H1 (cell line): ENCODE measurements around the gene SMIM1. TPM values are rescaled to one million over a fixed set of nuclear protein-coding genes. Genes with fewer than 3 reads are reported as not detected.

Experiments
- EZH2 ChIP-seq: fragments of 200-600 bp; sonication (generic); IDR thresholded peaks from 2 replicates; pipeline ENCODE4 v1.7.1; 2012; ENCODE audit warnings: low read depth, mild to moderate bottlenecking, moderate library complexity, low read length, inconsistent platforms; ENCODE audit not compliant: severe bottlenecking
- FOSL1 ChIP-seq: IDR thresholded peaks from 2 replicates; pipeline ENCODE4 v1.6.1; 2011; ENCODE audit warnings: mild to moderate bottlenecking, low read depth, low read length, moderate library complexity; ENCODE audit not compliant: insufficient read depth
- KDM4A ChIP-seq: IDR thresholded peaks from one replicate; pipeline ENCODE4 v1.7.1; 2012; ENCODE audit warnings: low read depth, mild to moderate bottlenecking, moderate library complexity, low read length, inconsistent platforms; ENCODE audit not compliant: severe bottlenecking
- POLR2AphosphoS5 ChIP-seq: IDR thresholded peaks from 2 replicates; pipeline ENCODE4 v1.6.1; 2011; ENCODE audit warnings: low read depth, low read length
- SIRT6 ChIP-seq: IDR thresholded peaks from one replicate; pipeline ENCODE4 v1.7.1; 2012; ENCODE audit warnings: low read length, inconsistent platforms
- TCF12 ChIP-seq: IDR thresholded peaks from 2 replicates; pipeline ENCODE4 v1.6.1; 2011; ENCODE audit warnings: low read depth, mild to moderate bottlenecking, low read length
- polyA plus RNA-seq, 7 experiments: library from polyadenylated mRNA; depleted of rRNA in 3 of 7; stranded (reverse) in 5 of 7; unstranded in 2 of 7; fragments of >200 nt in 5 of 7; fragments of 200-250 nt in 2 of 7; gene quantifications; 1 replicate in 5 of 7; 2 replicates in 1 of 7; 4 replicates in 1 of 7; pipeline versions ENCODE4 v1.2.1 to v1.2.3, GENCODE V29; 2011 to 2013; ENCODE audit warnings: missing spikeins in 2 of 7, mixed read lengths in 2 of 7
- total RNA-seq: library from RNA; stranded (reverse); fragmentation: NEBNext Ultra II Directional; extraction: Animal tissue kit (Norgen Biotek cat#: 25700); gene quantifications from 2 replicates; pipeline ENCODE4 v1.2.1, GENCODE V29; 2021

Gene SMIM1
- total and polyA plus RNA-seq, 2 of the 8 experiments (the other 6 are each of a cell fraction or from before 2014, with no cell fraction given): 7.7 to 9.7 TPM

DNA sequence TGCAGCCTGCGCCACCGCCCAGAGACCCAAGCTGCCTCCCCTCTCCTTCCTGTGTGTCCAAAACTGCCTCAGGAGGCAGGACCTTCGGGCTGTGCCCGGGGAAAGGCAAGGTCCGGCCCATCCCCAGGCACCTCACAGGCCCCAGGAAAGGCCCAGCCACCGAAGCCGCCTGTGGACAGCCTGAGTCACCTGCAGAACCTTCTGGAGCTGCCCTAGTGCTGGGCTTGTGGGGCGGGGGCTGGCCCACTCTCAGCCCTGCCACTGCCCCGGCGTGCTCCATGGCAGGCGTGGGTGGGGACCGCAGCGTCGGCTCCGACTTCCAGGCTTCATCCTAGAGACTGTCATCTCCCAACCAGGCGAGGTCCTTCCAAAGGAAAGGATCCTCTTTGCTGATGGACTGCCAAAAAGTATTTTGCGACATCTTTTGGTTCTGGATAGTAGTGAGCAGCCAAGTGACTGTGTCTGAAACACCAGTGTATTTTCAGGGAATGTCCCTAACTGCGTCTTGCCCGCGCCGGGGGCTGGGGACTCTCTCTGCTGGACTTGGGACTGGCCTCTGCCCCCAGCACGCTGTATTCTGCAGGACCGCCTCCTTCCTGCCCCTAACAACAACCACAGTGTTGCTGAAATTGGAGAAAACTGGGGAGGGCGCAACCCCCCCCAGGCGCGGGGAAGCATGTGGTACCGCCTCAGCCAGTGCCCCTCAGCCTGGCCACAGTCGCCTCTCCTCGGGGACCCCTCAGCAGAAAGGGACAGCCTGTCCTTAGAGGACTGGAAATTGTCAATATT lies 39.3 kb upstream of the SMIM1 start (continued):
- no peak for TF ChIP-seq EZH2
- no peak for TF ChIP-seq SIRT6
- no peak for TF ChIP-seq POLR2AphosphoS5
- TF ChIP-seq KDM4A: no peak
- TF ChIP-seq TCF12: no peak
- TF ChIP-seq FOSL1: no peak
- TF ChIP-seq, all 59 proteins: peak for 0
